ENCODE data around the gene CCNO.

Gene CCNO

GRCh38 chr5:55241746-55242145 is 8.3 kb upstream of the CCNO start:
- Histone ChIP-seq H3K9me2 (replicated peaks; ENCODE audit: insufficient read depth, low read length) (no peaks in the 10 kb centered on the region), H3K4me3 (ENCODE audit: low read length) (no peak overlapping the region), H3K4me1 (ENCODE audit: low read length) (no peaks in the 10 kb centered on the region), H3F3A (ENCODE audit: insufficient read depth, low read length) (no peaks in the 10 kb centered on the region), H4K20me1 (ENCODE audit: insufficient read depth, low read length) (no peaks in the 10 kb centered on the region), H3K79me2 (ENCODE audit: low read length) (no peaks in the 10 kb centered on the region), H3K9me3 (replicated peaks; ENCODE audit: insufficient read depth, low read length) (no peaks in the 10 kb centered on the region), H3K36me3 (replicated peaks; ENCODE audit: insufficient read depth, low read length) (no peaks in the 10 kb centered on the region), H2AFZ (ENCODE audit: low read length) (no peak overlapping the region), H3K4me2 (ENCODE audit: low read depth, low read length) (no peak overlapping the region), H3K27ac (ENCODE audit: low read length) (no peak overlapping the region), H3K9ac (ENCODE audit: low read length) (no peak overlapping the region), H3K27me3 (replicated peaks; ENCODE audit: insufficient read depth, low read length) (no peaks in the 10 kb centered on the region)
- DNase-seq = no peak
- TF ChIP-seq CTCF (IDR thresholded peaks at IDR 0.05; ENCODE audit: low read length) (no peak), EZH2phosphoT487 (IDR thresholded peaks at IDR 0.05; ENCODE audit: low read length) (no peak), EZH2 (optimal IDR thresholded peaks at IDR 0.05; ENCODE audit: low read depth, low read length) (no peak)

- H3K9me2 ChIP-seq (replicated peaks; ENCODE audit: insufficient read depth, low read length) = no peaks in the 10 kb centered on the region
- H3K36me3 ChIP-seq (replicated peaks; ENCODE audit: insufficient read depth, low read length) = no peaks in the 10 kb centered on the region
- H3K27me3 ChIP-seq (replicated peaks; ENCODE audit: insufficient read depth, low read length) = peaks cover 7% of the 10 kb centered on the region
- H2AFZ ChIP-seq (ENCODE audit: low read length) = no peak overlapping the region
- no peak for TF ChIP-seq CTCF (IDR thresholded peaks at IDR 0.05; ENCODE audit: low read length)
- no peak for TF ChIP-seq EZH2 (optimal IDR thresholded peaks at IDR 0.05; ENCODE audit: low read depth, low read length)
- TF ChIP-seq EZH2phosphoT487 (IDR thresholded peaks at IDR 0.05; ENCODE audit: low read length) = no peak
- no peak for DNase-seq
- no peaks in the 10 kb centered on the region for H3K79me2 ChIP-seq (ENCODE audit: low read length)
- no peak overlapping the region for H3K4me2 ChIP-seq (ENCODE audit: low read depth, low read length)
- H3K4me1 ChIP-seq (ENCODE audit: low read length) = 0 out of 2 replicates have a peak, but pooled peaks cover 7% of the 10 kb centered on the region
- no peak overlapping the region for H3K4me3 ChIP-seq (ENCODE audit: low read length)
- H3K9ac ChIP-seq (ENCODE audit: low read length) = no peak overlapping the region
- H4K20me1 ChIP-seq (ENCODE audit: insufficient read depth, low read length) = no peaks in the 10 kb centered on the region
- H3K27ac ChIP-seq (ENCODE audit: low read length) = no peak overlapping the region
- H3F3A ChIP-seq (ENCODE audit: insufficient read depth, low read length) = peaks cover 10% of the 10 kb centered on the region; the same call in 1 of the 2 replicates
- no peaks in the 10 kb centered on the region for H3K9me3 ChIP-seq (replicated peaks; ENCODE audit: insufficient read depth, low read length)
These were observed 3.4 kb upstream of the CCNO start for GRCh38 chr5:55236800-55237199.

- H3K27ac ChIP-seq (ENCODE audit: low read length) = no peak overlapping the region
- 0 out of 2 replicates have a peak, but pooled peaks cover 7% of the 10 kb centered on the region for H3K4me1 ChIP-seq (ENCODE audit: low read length)
- peak overlapping the region; percentile 41; the same call in 1 of the 2 replicates for H3K9ac ChIP-seq (ENCODE audit: low read length)
- peaks cover 28% of the 10 kb centered on the region for H3K27me3 ChIP-seq (replicated peaks; ENCODE audit: insufficient read depth, low read length)
- H3K36me3 ChIP-seq (replicated peaks; ENCODE audit: insufficient read depth, low read length) = no peaks in the 10 kb centered on the region
- H2AFZ ChIP-seq (ENCODE audit: low read length) = peak overlapping the region; percentile 99
- H4K20me1 ChIP-seq (ENCODE audit: insufficient read depth, low read length) = no peaks in the 10 kb centered on the region
- H3K9me2 ChIP-seq (replicated peaks; ENCODE audit: insufficient read depth, low read length) = no peaks in the 10 kb centered on the region
- peak overlapping the region; percentile 100 for H3K4me2 ChIP-seq (ENCODE audit: low read depth, low read length)
- TF ChIP-seq EZH2phosphoT487 (IDR thresholded peaks at IDR 0.05; ENCODE audit: low read length) (no peak), EZH2 (optimal IDR thresholded peaks at IDR 0.05; ENCODE audit: low read depth, low read length) (no peak), CTCF (IDR thresholded peaks at IDR 0.05; ENCODE audit: low read length) (no peak)
- H3K4me3 ChIP-seq (ENCODE audit: low read length) = peak overlapping the region; percentile 86
- H3K9me3 ChIP-seq (replicated peaks; ENCODE audit: insufficient read depth, low read length) = no peaks in the 10 kb centered on the region
- H3K79me2 ChIP-seq (ENCODE audit: low read length) = no peaks in the 10 kb centered on the region
- peaks cover 10% of the 10 kb centered on the region; the same call in 1 of the 2 replicates for H3F3A ChIP-seq (ENCODE audit: insufficient read depth, low read length)
- DNase-seq = peak; percentile 42
These were observed 803 bp upstream of the CCNO start for GRCh38 chr5:55234121-55234700.
